ENCODE measurements around the gene KLHDC8A. TPM values are rescaled to one million over a fixed set of nuclear protein-coding genes. Genes with fewer than 3 reads are reported as not detected.

KLHDC8A gene
- total RNA-seq, 1 donor from 2014 or later: not detected

DNA sequence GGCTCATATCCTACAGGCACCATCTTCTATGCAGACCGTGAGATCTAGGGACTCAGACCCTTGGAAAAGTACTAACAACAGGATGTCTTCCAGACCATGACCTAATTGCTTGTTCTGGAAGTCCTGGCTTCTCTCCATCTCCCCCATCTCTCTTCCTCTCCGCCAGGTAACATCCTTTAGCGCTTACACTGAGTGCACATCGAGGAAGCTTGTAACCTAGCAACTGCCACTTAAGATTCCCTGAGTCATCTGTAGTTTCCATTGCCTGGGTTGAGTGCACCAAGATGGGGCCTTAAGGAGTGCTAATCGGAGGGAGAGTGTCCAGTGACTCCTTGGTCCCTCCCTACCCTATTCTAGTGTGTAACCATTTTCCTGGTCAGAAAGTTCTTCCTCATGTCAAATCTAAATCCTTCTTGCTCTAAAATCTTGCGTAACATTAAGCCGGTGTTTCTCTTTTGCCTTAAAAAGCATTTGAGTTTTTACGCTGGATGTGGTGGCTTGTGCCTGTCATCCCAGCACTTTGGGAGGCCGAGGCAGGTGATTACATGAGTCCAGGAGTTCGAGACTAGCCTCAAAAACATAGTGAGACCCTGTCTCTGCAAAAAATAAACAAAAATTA is 9.7 kb downstream of the KLHDC8A start:
- Histone ChIP-seq H3K36me3 (no peaks in the 10 kb centered on the region), H3K27me3 (peaks cover 7% of the 10 kb centered on the region), H3K27ac (no peak overlapping the region), H3K4me1 (peaks cover 9% of the 10 kb centered on the region in 2 donors), H3K4me3 (no peak overlapping the region), H3K9me3 (no peaks in the 10 kb centered on the region)
- intact Hi-C loops (cut with DNase I): no loop called here
- DNase-seq (ENCODE audit: low spot score in 2 of 2): no peak
- TF ChIP-seq, protein P1, sequence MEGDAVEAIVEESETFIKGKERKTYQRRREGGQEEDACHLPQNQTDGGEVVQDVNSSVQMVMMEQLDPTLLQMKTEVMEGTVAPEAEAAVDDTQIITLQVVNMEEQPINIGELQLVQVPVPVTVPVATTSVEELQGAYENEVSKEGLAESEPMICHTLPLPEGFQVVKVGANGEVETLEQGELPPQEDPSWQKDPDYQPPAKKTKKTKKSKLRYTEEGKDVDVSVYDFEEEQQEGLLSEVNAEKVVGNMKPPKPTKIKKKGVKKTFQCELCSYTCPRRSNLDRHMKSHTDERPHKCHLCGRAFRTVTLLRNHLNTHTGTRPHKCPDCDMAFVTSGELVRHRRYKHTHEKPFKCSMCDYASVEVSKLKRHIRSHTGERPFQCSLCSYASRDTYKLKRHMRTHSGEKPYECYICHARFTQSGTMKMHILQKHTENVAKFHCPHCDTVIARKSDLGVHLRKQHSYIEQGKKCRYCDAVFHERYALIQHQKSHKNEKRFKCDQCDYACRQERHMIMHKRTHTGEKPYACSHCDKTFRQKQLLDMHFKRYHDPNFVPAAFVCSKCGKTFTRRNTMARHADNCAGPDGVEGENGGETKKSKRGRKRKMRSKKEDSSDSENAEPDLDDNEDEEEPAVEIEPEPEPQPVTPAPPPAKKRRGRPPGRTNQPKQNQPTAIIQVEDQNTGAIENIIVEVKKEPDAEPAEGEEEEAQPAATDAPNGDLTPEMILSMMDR (IDR thresholded peaks at IDR 0.05): no peak

DNA sequence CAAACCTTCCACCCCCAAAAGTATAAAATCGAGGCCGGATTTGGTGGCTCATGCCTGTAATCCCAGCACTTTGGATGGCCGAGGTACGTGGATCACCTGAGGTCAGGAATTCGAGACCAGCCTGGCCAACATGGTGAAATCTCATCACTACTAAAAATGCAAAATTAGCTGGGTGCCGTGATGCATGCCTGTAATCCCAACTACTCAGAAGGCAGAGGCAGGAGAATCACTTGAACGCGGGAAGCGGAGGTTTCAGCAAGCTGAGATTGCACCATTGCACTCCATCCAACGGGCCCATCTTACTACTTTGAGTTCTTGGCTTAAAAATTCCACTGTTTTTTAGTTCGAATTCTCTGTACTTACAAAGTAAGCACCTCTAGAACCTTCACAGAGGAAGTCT is 11.0 kb downstream of the KLHDC8A start:
- peaks cover 9% of the 10 kb centered on the region in 2 donors for H3K4me1 ChIP-seq
- no peaks in the 10 kb centered on the region for H3K9me3 ChIP-seq
- TF ChIP-seq, protein P1 (IDR thresholded peaks at IDR 0.05): no peak
- no peak for DNase-seq (ENCODE audit: low spot score in 2 of 2)
- no peak overlapping the region for H3K27ac ChIP-seq
- intact Hi-C loops (cut with DNase I): no loop called here
- no peaks in the 10 kb centered on the region for H3K36me3 ChIP-seq
- H3K27me3 ChIP-seq: peaks cover 7% of the 10 kb centered on the region
- H3K4me3 ChIP-seq: no peak overlapping the region

DNA sequence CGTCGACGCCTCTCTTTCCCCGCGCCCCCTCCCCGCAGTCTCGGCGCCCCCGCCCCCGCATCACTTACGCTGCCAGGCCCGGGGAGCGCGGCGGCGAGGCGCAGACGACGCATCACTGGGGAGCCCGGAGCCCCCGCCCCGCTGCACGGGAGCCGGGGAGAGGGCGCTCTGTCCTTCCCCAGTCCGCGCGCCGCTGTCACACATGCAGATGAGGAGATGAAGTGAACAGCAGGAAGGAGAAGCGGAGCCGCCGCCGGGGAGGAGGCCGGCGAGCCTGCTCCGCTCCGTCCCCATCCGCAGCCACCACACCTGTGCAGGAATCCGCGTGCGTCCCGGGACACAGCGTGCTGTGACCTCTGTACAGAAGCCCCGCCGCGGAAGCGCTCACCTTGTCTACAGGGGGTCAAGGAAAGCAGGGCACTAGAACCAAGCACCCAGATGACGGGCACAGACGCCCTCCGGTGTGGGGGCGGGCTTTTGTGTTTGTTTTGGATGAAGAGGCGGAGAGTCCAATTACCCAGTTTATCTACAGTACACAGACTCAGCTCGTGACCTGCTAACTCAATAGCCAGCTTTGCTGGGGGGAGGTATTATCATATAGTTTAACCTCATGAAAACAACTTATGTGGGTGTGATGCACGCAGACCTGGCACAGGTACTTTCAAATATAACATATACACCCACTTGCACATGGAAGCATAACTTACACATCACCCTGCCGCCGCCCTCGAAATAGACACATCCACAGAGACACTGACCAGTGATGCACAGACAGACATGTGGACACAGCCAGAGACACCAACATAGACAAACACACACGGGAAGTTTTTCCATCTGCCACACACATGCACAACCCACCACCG is 12.4 kb downstream of the KLHDC8A start:
- peaks cover 7% of the 10 kb centered on the region for H3K27me3 ChIP-seq
- H3K36me3 ChIP-seq: no peaks in the 10 kb centered on the region
- TF ChIP-seq, protein P1 (IDR thresholded peaks at IDR 0.05): no peak
- peaks cover 9% of the 10 kb centered on the region in 2 donors for H3K4me1 ChIP-seq
- DNase-seq (ENCODE audit: low spot score in 2 of 2): no peak
- no peaks in the 10 kb centered on the region for H3K9me3 ChIP-seq
- intact Hi-C loops (cut with DNase I): no loop called here
- H3K27ac ChIP-seq: no peak overlapping the region
- peak overlapping the region; percentile 38 to 55 for H3K4me3 ChIP-seq

DNA sequence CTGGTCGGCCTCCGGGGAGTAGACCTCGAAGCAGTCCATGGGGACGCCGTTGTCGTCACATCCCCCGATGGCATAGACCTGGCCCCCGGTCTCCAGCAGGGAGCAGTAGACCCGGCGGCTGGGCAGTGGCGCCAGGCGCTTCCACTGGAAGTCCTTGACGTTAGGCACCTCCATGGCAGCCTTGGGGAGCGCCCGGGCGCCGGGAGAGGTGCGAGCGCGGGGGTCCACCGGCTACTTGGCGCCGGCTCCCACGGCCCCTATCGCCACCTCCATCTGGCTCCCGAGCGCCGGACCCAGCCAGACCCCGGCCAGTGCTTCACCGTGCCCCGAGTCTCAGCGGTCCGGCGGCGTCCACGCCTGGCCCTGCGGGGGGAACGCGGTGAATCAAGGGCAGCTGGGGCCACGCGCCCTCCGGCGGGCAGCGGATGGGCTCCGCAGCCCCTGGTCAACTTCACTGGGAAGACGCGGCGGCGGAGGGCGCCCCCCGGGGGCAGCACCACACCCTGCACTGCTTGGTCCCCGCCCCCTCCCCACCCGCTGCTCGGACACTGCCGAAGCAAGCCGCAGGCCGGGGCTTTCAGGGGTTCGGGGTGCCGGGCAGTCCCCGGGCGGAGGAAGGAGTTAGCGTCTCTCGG is 13.2 kb downstream of the KLHDC8A start:
- H3K27me3 ChIP-seq: peaks cover 7% of the 10 kb centered on the region
- intact Hi-C loops (cut with DNase I): no loop called here
- no peaks in the 10 kb centered on the region for H3K9me3 ChIP-seq
- TF ChIP-seq, protein P1 (IDR thresholded peaks at IDR 0.05): peak in 1 of 3 experiments; percentile 1
- peaks cover 9% of the 10 kb centered on the region in 2 donors for H3K4me1 ChIP-seq
- H3K4me3 ChIP-seq: peak overlapping the region; percentile 38 to 55
- H3K27ac ChIP-seq: no peak overlapping the region
- DNase-seq (ENCODE audit: low spot score in 2 of 2): no peak
- H3K36me3 ChIP-seq: no peaks in the 10 kb centered on the region

DNA sequence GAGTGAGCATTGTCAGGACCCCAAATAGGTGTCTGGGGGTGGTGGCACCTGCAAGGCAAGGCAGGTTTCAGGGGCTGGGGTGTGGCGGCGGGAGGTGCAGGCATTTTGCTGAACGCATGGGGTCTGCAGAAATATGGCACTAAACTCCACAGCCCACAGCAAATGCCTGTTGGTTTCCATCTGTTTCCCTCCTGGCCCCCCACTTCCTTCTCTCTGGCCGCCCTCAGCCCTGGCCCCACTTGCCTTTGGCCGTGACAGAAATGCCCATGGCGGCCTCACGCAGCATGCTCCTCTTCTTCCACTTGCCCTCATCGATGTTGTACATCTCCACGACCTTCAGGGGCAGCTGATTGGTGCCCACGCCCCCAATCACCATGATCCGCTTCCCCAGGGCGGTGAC is 13.7 kb downstream of the KLHDC8A start:
- no peak for DNase-seq (ENCODE audit: low spot score in 2 of 2)
- Histone ChIP-seq H3K4me1 (peaks cover 9% of the 10 kb centered on the region in 2 donors), H3K27me3 (peaks cover 7% of the 10 kb centered on the region), H3K9me3 (no peaks in the 10 kb centered on the region), H3K36me3 (no peaks in the 10 kb centered on the region), H3K4me3 (peak overlapping the region in 1 of 2 donors; percentile 55), H3K27ac (no peak overlapping the region)
- TF ChIP-seq, protein P1 (IDR thresholded peaks at IDR 0.05): no peak
- intact Hi-C loops (cut with DNase I): no loop called here

Data from ascending aorta (tissue), 2 donors.